ENCODE data around the gene COLEC11. TPM values are rescaled to one million over a fixed set of nuclear protein-coding genes. Genes with fewer than 3 reads are reported as not detected.

The COLEC11 gene
- total and polyA plus RNA-seq, 2 of the 13 experiments (the other 11 are each of a cell fraction or from before 2014, with no cell fraction given): 1.5 to 3.0 TPM

DNA sequence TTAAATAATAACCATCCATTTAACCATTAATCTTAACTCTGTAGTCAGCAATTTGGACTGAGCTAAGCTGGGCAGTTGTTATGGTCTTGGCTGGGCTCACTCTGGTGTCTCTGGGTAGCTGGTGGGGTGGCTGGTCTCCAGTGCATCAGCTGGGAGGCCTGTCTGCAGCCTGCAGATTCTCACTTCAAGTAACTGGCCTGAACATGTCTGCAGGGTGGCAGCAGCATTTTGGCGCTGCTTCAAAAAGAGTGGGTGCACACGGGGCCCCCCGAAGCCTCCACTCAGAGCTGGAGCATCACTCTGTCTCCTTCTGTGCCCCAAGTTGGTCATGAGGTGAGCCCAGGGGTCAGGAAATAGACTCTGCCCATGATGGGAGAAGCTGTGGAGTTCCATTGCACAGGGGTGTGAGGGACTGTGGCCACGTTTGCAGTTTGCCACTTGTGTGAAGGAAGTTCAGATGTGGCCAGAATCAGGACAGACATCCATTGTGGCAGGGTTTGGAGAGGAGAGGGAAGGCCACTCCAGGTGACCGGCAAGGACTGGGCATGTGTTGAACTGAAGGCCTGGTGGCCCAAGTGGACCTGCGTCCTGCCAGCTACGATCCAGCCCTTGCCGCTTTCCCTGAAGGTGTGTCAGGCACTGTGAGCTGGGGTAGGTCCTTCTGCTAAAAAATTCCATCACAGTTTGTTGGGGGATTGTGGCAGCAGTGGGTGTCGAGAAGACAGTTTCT, 58.1 kb downstream of the COLEC11 start:
- Histone ChIP-seq H2AFZ (ENCODE audit: low read length) (no peak overlapping the region), H3K27ac (ENCODE audit: extremely low read length, insufficient read depth, low read length) (no peak overlapping the region), H3K4me1 (ENCODE audit: insufficient read depth, low read length) (peaks cover 69% of the 10 kb centered on the region), H3K79me2 (ENCODE audit: insufficient read depth, low read length) (no peaks in the 10 kb centered on the region), H4K20me1 (ENCODE audit: insufficient read depth, low read length) (no peaks in the 10 kb centered on the region), H3K4me3 (replicated peaks in 1 of 3; ENCODE audit: insufficient read depth in 1 of 3, low read depth in 2 of 3, low read length in 3 of 3) (no peak overlapping the region), H3K9ac (ENCODE audit: insufficient read depth, low read depth, low read length) (no peak overlapping the region), H3K4me2 (ENCODE audit: low read depth, low read length) (no peak overlapping the region), H3K36me3 (replicated peaks in 1 of 2; ENCODE audit: control insufficient read depth in 1 of 2, insufficient read depth in 2 of 2, low read length in 2 of 2) (no peaks in the 10 kb centered on the region), H3K27me3 (ENCODE audit: control insufficient read depth in 1 of 2, insufficient read depth in 2 of 2, low read length in 2 of 2) (peaks cover 6 to 21% of the 10 kb centered on the region in 2 experiments; a peak in 1 of 5 replicates), H3K9me3 (ENCODE audit: low read length) (no peaks in the 10 kb centered on the region)
- DNase-seq (ENCODE audit: low spot score): no peak
- no TSS peak for BruUV-seq (replicated peaks)
- intact Hi-C loops (cut with micrococcal nuclease; ENCODE audit: unreplicated experiment): loop anchor here (5.0 to 10.0 kb wide), 2 partner anchors 96 to 348 kb away; partner anchors contain the start of gene RNASEH1
- CTCF ChIA-PET (ENCODE audit: low intra/inter-chr PET ratio, low total read pairs): no interaction called here
- no peak for FAIRE-seq
- ATAC-seq: no peak
- in situ Hi-C loops (cut with HindIII; ENCODE audit: extremely low pct_ligation_motif_present, low pct_unique_long_range_greater_than_20kb): loop anchor here (5.0 kb wide), 1 partner anchor 76 kb away; the partner anchor contains the start of gene RPS7
- WGBS (ENCODE audit: low lambda C conversion rate): 77% methylated on average over 8 of the region's 9 CpGs
- POLR2A ChIA-PET: interaction anchor here (1.9 to 4.0 kb wide), 3 partner anchors 47 to 117 kb away, joined by 8 to 28 read pairs (median 10); partner anchors contain the start of gene RNASEH1
- TF ChIP-seq, protein P1, sequence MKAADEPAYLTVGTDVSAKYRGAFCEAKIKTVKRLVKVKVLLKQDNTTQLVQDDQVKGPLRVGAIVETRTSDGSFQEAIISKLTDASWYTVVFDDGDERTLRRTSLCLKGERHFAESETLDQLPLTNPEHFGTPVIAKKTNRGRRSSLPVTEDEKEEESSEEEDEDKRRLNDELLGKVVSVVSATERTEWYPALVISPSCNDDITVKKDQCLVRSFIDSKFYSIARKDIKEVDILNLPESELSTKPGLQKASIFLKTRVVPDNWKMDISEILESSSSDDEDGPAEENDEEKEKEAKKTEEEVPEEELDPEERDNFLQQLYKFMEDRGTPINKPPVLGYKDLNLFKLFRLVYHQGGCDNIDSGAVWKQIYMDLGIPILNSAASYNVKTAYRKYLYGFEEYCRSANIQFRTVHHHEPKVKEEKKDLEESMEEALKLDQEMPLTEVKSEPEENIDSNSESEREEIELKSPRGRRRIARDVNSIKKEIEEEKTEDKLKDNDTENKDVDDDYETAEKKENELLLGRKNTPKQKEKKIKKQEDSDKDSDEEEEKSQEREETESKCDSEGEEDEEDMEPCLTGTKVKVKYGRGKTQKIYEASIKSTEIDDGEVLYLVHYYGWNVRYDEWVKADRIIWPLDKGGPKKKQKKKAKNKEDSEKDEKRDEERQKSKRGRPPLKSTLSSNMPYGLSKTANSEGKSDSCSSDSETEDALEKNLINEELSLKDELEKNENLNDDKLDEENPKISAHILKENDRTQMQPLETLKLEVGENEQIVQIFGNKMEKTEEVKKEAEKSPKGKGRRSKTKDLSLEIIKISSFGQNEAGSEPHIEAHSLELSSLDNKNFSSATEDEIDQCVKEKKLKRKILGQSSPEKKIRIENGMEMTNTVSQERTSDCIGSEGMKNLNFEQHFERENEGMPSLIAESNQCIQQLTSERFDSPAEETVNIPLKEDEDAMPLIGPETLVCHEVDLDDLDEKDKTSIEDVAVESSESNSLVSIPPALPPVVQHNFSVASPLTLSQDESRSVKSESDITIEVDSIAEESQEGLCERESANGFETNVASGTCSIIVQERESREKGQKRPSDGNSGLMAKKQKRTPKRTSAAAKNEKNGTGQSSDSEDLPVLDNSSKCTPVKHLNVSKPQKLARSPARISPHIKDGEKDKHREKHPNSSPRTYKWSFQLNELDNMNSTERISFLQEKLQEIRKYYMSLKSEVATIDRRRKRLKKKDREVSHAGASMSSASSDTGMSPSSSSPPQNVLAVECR (CRISPR knock-in tag; IDR thresholded peaks at IDR 0.05; ENCODE audit: borderline replicate concordance): 0 out of 2 replicates have a peak, but pooled peaks have one; percentile 22
- 0 out of 2 replicates have a peak, but pooled peaks have one; percentile 13 for TF ChIP-seq ZNF556 (CRISPR knock-in tag; IDR thresholded peaks at IDR 0.05; ENCODE audit: borderline replicate concordance)
- 0 out of 2 replicates have a peak, but pooled peaks have one; percentile 22 for TF ChIP-seq ZNF772 (CRISPR knock-in tag; IDR thresholded peaks at IDR 0.05)
- no peak for TF ChIP-seq FOXM1 (CRISPR knock-in tag; IDR thresholded peaks at IDR 0.05)
- TF ChIP-seq HNRNPUL1 (IDR thresholded peaks at IDR 0.05; ENCODE audit: low read depth, low read length): no peak
- 0 out of 2 replicates have a peak, but pooled peaks have one; percentile 2 for TF ChIP-seq MAFF (IDR thresholded peaks at IDR 0.05; ENCODE audit: low read depth, low read length)
- 0 out of 2 replicates have a peak, but pooled peaks have one; percentile 29 for TF ChIP-seq SP4 (CRISPR knock-in tag; IDR thresholded peaks at IDR 0.05)
- no peak for TF ChIP-seq SIN3B (IDR thresholded peaks at IDR 0.05; ENCODE audit: low read length)
- TF ChIP-seq ZNF605 (CRISPR knock-in tag; IDR thresholded peaks at IDR 0.05): 0 out of 2 replicates have a peak, but pooled peaks have one; percentile 24
